Stimulated activated CD8-positive, alpha-beta memory T cell treated with anti-CD3 and anti-CD28 coated beads, Interleukin-4, amount 100 ng/mL, for 24 hours (primary cell): ENCODE results near the gene CAV3.
"Not testable (repeated sequence)": the region's sequence is repeated elsewhere in the genome, so short reads cannot be mapped to it uniquely, and the experiment has no call there.

Experiments used
- DNase-seq: peaks from one replicate; pipeline ENCODE4 v3.0.0-alpha.2; 2020; ENCODE audit warnings: low read depth

Gene CAV3

GRCh38 chr3:8733332-8734094 is at the start of gene CAV3:
CAV3 (plus strand) TSS chr3:8733802; CDS start chr3:8733877, 75 bp downstream.
- no peak for DNase-seq

- DNase-seq: not testable (repeated sequence)
Measured at GRCh38 chr3:8684992-8685391, 48.6 kb upstream of the CAV3 start.

GRCh38 chr3:8691295-8691694 is 42.3 kb upstream of the CAV3 start:
- not testable (repeated sequence) for DNase-seq

GRCh38 chr3:8702560-8702959 is 31.0 kb upstream of the CAV3 start:
- no peak for DNase-seq

GRCh38 chr3:8705575-8705974 is 28.0 kb upstream of the CAV3 start:
- no peak for DNase-seq

GRCh38 chr3:8709287-8709686 is 24.3 kb upstream of the CAV3 start:
- no peak for DNase-seq

- DNase-seq: no peak
Measured at GRCh38 chr3:8709801-8710507, 23.6 kb upstream of the CAV3 start.

- DNase-seq: no peak
Measured at GRCh38 chr3:8712045-8712907, 21.3 kb upstream of the CAV3 start.

GRCh38 chr3:8712908-8713255 is 20.7 kb upstream of the CAV3 start:
- DNase-seq: no peak

GRCh38 chr3:8713901-8714759 is 19.5 kb upstream of the CAV3 start:
- DNase-seq: no peak

- not testable (repeated sequence) for DNase-seq
Measured at GRCh38 chr3:8715757-8716156, 17.8 kb upstream of the CAV3 start.

GRCh38 chr3:8722808-8723207 is 10.8 kb upstream of the CAV3 start:
- DNase-seq: no peak

GRCh38 chr3:8723612-8724011 is 10.0 kb upstream of the CAV3 start:
- no peak for DNase-seq

GRCh38 chr3:8724108-8724752 is 9.4 kb upstream of the CAV3 start:
- DNase-seq: no peak

- DNase-seq: no peak
Measured at GRCh38 chr3:8727605-8728512, 5.7 kb upstream of the CAV3 start.

- DNase-seq: no peak
Measured at GRCh38 chr3:8729479-8729878, 4.1 kb upstream of the CAV3 start.

GRCh38 chr3:8730656-8731055 is 2.9 kb upstream of the CAV3 start:
- no peak for DNase-seq

- DNase-seq: no peak
Measured at GRCh38 chr3:8732413-8732812, 1.2 kb upstream of the CAV3 start.

GRCh38 chr3:8734137-8734878 is 706 bp downstream of the CAV3 start:
- no peak for DNase-seq
